Occipital lobe (tissue), 2 donors: Measurements from ENCODE around the gene ARSI. TPM values are rescaled to one million over a fixed set of nuclear protein-coding genes. Genes with fewer than 3 reads are reported as not detected.
A peak's percentile ranks its signal among the peaks of the same experiment; 100 is the strongest.

Source experiments
- DNase-seq: peaks from one replicate; lab custom pipeline; 2025; lab: John Stamatoyannopoulos, UW
- total RNA-seq: library from RNA; depleted of rRNA; stranded (reverse); fragments of >200 nt; gene quantifications from one replicate; pipeline ENCODE4 v1.2.3, GENCODE V29; 2014

Gene ARSI
- 0.31 TPM for total RNA-seq

DNA sequence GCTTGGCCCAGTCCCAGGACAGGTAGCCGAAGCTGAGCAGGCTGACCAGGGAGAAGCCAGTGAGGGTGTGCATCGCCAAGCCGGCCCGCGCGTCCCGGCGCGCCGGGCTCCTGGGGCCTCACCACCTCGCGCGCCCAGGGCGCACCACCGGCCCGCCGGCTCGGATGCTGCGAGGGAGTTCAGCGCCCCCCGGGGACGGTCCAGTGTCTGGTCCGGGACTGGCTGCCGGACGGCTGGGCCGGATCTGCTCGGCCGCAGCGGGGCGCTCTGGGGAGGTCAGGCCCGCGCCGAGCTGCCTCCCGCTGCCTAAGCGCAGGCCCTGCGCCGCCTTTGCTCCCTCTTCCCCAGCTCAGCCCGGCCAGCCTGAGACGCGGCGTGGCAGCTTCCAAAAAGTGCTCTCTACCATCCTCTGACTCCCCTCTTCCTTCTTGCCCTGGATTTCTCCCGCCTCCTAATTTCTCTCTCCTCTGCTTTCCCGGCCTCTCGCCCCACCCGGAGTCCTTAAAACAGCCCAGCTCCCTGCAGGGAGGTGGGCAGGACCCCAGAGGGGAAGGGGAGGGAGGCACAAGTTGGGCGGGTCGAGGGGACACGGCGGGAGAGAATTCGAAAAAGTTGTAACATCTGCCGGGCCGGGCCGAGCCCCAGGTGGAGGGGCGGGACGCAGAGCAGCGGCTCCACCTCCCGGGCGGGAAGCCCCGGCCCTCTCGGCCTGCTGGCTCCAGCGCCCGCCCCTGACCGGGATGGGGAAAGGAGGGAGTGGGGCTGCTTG is at the start of gene ARSI:
ARSI (minus strand) TSS at position 605 of the 769 bp plus-strand sequence; CDS start at position 73, 532 bp downstream.
- DNase-seq: no peak

DNA sequence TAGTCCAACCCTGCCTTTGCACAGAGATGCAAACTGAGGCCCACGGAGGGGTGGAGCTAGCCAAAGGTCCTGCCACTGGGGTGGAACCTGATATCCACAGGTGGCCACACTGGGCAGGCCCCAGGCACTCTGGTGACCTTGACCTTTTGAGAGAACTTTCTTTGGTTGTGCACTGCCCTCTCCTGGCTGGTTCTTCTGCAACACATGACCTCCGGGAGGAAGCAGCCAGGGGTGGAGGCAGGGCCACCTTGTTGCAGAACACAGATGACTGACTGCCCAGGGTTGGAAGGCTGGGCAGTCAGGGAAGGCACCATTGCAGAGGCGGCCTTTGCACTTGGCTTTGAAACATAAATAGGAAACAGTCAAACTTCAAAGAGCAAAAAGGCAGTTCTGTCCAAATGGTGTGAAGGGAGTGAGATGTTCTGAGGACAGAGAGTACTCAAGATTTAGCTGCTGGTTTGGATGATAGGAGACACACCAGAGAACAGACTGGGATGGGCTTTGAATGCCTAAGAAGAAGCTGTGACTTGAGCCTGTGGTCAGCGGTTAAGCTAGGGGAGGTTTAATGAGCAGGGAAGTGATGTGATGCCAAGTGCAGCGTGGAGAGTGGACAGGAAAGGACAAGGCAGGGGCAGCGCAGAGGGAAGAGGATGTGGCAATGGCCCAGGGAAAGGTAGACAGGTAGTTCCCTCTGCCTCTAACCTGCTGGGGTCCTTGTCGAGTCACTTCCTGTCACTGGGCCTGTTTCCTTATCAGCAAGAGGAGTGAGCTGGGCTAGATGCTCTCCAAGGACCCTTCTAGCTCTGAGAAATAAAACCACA is 48.0 kb upstream of the ARSI start:
- peak; percentile 63 for DNase-seq

DNA sequence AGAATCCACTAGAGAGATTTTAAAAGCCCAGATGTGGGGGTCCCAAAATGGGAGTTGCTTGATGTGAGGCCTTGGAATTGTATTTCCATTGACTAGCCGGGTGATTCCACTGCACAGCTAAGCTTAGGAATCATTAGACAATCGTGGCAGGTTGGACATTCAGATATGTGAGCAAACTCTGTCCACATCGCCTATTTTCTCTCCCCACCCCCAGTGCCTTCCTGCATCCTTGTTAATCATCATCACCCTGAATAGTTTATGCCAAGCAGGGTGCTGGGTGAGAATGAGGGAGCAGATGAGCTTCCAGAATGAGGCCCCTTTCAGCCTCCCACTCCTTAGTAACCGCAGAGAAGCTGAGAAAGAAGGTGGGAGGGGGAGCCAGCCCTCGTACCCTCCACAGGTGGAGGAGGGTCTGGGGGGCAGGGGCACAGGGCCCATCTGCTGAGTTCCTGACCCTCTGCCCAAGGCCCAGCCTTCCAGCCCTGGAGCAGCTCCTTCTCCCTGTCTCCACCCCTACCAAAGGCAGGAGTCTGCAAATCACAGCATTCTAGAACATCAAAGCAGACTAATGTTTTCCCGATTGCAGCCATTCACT is 47.1 kb upstream of the ARSI start:
- no peak for DNase-seq

DNA sequence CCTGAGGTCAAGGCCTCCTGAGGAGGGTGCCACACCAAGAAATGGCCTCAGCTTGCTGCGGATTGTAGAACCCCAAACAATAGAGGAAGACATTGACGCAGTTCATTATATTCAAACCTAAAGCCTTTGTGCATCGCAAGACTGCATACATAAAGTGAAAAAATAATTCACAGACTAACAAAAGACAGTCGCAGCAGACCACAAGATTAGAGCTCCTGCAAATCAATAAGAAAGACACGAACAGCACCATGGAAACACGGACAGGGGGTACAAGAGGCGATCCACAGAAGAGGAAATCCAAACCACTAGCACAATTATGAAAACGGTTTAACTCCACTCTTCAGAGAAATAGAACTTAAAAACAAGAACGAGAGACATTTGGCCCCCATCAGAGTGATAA is 44.7 kb upstream of the ARSI start:
- no peak for DNase-seq

DNA sequence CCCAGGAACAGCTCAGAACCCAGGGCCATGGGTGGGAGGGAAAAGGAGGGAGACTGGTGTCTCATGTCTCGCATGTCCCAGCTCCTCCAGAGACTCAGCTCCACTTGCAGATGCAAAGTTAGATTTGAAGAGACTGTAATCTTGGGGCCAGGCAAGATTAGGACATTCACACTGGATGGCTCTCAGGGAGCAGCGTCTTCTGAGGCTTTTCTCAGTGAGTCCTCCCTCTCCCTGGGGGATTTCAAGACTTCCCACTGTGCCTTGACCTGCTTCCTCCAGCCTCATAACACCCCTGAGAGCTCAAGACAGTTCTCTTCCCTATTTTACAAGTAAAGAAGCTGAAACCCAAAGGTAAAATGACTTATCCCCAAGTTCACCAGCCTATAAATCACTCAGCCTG is 44.3 kb upstream of the ARSI start:
- no peak for DNase-seq

DNA sequence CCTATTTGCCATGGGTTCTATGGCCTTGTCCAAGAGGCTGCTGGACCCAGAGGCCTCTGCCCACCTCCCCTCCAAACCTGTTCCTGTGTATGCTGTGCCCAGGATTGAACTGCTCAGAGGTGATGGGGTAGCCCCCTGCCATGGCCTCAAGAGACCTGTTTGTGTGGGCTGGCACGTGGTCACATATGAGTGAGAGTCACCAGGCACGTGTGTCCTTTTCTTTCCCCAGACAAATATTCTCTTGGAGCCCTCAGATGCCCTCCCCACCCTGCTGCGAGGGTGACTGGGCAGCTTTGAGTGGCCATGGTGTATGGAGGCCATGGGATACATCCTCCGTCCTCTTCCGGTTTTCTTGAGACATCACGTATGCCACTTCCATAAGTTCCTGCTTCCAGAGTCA is 43.9 kb upstream of the ARSI start:
- DNase-seq: no peak

DNA sequence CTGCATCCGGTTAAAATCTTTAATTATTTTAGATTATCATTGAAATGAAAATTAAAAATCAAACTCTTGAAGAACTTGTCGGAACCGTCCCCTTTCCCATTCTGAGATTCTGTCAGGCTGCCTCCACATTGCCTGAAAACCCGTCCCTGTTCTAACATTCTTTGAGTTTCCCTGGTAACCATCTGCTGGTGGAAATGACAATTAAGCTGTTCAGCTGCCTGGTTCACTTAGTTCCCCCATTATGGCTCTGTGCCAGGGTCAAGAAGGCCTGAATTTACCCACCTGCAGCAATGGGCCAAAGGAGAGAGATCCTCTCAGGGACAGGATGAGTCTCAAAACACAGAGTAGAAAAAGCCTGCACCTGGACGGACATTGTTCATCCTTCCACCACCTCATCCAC is 43.0 kb upstream of the ARSI start:
- DNase-seq: no peak

DNA sequence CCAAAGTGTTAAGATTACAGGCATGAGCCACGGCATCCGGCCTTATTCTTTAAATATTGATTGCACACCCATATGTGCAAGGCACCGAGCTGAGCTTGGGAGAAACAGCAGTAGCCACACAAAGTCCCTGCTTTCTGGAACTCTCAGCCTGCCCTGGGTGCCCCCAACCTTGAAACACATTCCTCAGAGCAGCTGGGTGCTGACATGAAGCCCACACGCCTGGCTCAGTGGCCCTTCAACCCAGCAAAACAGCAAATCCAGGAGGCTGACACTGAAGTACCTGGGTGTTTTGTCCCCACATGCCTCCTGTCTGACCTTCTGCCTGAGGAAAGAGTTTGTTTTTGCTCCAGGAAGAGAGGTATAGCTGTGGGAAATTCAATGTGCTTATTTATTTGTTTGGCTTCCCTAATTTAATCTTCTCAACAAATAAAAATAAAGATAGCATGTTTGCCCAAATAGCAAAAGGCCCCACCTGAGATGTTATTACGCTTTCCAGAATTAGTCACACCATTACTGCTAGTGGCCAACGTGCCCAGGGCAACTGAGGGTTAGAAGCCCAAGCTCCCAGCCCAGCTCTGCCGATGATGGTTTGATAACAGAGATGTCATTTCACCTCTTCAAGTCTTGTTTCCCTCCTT is 41.4 kb upstream of the ARSI start:
- DNase-seq: no peak

DNA sequence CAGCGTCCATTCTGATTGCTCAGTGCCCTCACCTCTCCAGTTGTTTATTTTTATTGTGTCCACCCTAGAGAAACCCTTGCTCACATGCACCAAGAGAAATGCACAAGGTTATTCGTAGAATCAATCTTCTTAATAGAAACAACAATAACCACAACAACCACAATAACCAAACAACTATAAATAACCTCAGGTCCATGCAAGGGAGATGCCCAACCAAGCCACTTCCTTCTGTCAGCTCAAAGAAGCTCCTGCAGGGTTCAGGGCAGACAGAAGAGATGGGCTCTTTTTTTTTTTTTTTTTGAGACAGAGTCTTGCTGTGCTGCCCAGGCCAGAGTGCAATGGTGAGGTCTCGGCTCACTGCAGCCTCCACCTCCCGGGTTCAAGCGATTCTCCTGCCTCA is 39.9 kb upstream of the ARSI start:
- no peak for DNase-seq

DNA sequence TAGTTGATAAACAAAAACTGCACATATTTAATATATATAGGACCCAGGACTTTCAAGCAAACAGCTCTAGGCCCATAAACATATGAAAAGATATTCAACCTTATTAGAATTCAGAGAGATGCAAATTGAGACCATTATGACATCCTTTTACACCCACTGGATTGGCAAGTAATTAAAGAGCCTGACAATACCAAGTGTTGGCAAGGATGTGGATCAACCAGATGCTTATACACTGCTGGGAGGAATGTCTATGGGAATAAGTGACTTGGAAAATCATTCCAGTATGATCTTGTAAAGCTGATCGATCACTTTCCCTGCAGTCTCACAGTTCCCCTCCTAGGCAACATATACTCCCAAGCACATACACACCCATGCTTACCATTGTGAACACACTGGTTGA is 39.3 kb upstream of the ARSI start:
- DNase-seq: no peak

DNA sequence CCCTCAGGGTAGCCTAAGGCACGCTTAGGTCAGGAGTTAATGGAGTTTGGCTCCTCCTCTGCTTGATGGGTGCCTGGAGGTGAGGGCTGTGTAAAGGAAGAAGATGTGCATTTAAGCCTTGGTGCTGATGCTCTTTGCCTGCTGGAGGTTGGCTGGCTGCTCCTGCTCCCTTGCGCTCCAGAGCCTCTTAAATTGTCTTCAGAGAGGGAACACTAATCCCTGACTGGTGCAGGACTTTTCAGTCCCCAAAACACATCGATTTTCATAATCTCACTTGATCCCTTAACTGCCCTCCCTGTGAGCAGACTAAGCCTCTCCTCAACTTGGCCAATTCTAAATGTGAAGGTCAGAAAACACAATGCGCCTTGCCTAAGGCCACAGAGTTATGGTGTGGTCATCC is 38.6 kb upstream of the ARSI start:
- DNase-seq: no peak

DNA sequence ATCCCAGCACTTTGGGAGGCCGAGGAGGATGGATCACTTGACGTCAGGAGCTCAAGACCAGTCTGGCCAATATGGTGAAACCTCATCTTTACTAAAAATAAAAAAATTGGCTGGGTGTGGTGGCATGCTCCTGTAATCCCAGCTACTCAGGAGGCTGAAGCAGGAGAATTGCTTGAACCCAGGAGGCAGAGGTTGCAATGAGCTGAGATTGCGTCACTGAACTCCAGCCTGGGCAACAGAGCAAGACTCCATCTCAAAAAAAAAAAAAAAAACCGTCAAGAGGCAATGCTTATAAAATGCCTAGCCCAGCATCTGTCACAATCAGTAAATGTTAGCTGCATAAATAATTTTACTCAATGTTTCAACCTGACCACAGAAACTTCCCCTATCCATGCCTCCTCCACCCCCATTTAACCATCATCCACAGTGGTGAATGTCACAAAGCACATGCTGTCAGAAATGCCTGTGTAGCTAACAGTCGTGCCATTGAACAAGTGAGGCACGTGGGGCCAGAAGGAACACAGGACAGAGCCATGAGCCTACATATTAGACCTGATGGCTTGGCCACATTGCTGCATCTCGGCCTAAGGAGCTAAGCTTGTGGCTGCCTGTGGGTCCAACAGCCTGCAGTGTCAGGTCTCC is 38.0 kb upstream of the ARSI start:
- DNase-seq: no peak

DNA sequence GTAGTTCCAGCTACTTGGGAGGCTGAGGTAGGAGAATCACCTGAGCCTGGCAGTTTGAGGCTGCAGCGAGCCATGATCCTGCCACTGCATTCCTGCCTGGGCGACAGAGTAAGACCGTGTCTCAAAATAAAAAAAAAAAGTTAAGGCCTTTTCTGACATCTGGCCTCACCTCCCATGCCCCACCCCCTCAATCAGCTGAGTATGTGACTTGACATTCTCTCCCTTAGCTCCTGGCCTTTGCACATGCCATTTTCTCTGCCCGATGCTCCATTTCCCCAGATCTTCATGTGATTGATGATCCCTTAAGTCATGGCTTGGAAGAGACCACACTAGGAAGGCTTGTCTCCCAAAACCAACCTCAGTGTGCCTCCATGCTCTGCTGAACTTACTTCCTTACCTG is 37.1 kb upstream of the ARSI start:
- no peak for DNase-seq

DNA sequence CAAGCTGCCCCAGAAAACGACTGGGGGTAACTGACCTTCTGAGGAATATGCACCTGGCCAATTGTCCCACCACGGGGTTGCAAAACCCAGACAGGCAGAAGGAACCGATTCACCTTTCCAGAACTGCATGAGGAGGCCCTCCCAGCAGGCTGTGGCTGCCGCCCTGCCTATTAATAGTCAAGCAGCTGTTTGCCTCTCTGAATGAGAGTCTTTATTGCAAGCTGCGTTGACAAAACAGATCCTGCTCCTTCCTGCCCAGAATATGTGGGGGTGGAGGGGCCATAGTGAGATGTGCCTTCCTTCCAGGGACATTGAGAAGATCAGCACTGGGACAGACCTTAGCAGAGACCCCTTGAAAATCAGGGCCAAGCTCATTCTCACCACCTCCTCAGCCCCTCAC is 36.5 kb upstream of the ARSI start:
- DNase-seq: peak; percentile 51

DNA sequence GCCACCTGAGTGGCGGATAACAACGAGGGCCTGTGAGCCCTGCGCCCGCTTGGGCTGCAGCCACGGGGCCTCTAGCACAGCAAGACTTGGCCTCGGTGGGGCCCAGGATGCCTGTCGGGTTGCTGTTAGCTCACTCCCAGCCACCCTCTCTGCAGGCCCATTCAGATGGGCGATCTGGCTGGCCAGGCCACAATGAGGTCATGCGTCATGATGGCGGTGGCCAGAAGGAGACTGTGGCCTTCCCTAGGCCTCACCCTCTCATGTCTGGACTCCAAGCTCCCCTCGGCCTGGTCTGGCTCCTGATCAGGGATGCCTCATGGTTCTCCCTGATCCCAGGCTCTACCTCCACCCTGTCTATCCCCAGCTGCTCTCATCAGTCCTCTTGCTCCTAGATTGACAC is 35.8 kb upstream of the ARSI start:
- no peak for DNase-seq

DNA sequence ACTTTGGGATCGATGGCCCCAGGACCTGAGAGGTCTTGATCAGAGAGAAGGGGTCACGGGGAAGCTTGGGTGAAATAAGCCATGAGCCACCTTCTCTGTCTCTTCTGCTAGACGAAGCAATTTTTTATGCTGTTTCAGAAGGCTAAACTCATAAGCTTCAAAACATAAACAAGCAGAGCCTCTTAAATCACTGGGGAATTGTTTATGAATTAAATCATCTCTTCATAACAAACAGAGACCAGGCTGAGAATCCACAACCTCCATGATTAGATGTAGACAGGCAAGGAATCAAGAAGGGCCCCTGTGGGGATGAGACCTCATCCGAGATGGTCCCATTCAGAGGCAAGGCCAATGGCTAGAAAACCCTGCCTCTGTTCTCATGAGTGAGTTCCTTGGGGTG is 33.1 kb upstream of the ARSI start:
- DNase-seq: no peak

DNA sequence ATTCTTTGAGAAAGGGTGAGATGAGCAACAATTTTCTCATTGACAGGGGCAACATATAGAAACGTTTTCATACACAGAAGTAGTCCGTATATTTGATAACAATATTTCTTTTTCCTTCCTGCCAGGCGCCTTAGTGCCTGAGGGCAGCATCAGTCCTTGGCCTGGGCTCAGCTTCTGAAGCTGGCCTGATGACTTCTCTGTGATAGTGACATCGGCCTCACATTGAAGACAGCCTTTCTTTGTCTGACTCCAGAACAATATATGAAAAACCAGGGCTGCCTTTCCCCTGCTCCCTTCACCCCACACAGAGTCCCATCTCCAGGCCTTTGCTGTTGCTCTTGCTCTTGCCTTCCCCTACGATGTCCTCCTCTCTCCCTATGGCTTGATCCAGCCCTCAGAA is 30.7 kb upstream of the ARSI start:
- DNase-seq: no peak

DNA sequence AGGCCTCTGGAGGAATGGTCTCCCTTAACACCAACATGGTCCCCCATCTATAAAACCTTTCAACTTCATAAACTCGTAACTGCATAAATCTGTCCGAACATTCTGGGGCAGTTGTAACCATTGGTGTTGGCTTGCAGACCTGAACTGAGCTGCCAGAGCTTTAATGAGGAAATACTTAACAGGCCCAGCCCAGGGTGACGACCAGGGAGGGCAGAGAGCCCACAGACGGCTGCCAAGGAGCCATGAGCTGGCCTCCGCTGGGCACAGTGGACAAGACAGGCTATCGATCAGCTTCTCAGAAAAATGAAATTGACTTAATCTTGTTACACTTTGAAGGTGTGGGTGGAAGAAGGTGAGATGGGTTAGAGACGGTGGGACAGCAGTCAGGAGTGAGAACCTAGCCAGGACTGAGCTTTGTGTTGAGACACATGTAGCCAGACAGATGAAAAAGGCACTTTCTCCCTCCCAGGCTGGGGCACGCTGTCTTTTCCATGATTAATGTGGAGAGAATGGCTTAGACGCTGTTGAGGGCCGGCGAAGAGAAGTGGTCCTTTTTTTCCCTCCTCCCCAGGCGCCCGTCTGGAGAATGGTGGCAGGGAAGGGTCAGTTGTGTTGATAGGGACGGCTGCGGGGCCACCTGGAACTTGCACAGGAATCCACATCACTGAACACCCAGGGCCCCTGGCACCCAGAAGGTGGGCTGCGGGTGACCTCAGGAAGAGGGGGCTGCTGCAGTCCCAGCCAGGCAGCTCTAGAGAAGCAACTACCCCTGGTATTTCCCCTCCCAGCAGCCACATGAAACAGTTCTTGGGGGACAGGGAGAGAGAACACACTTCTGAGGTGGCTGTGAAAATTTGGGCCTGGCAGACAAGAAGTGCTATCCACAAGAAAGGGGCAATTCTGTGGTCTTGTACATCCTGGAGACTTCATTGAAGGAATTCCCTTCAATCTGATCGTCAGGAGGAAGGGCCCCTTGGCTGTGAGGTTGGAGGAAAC is 27.5 kb upstream of the ARSI start:
- DNase-seq: no peak

DNA sequence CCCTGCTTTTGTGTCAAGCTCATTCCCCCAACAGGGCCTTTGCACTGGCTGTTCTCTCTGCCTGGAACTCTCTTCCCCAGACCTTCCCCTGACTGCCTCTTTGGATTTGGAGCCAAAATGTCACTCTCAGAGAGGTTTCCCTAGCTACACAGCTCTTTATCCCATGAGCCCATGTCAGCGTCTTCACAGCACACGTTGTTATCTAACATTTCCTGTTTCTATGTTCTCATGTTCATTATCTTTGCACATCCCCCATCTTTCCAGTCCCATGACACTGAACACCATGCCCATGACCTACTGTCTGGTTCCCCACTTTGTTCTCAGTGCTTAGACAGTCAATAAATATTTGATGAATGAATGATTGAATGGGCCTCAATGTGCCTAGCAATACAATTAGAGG is 26.3 kb upstream of the ARSI start:
- DNase-seq: no peak

DNA sequence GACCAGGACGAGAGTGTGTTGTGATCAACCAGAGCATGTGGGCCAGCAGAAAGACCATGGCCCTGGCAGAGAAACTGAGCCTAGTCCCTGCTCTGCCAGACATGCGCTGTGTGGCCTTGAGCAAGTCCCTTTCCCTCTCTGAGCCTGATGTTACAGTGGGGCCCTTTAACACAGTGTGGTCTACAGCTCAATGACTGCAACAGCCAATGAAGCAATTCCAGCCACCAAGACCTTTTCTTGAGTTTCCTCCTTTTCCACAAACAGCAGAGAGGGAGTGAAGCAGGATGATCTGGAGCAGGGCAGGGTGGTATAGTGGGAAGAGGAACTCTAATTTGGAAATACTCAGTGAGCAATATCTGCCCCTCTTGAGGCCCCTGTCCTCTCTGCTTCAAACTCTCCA is 25.8 kb upstream of the ARSI start:
- DNase-seq: no peak
